Kasumi-1 (cell line): ENCODE results near the gene LAMB4.

Experiments used
- DNase-seq, 2 experiments: peaks; one replicate each; lab custom pipeline; 2025; lab: John Stamatoyannopoulos, UW

The LAMB4 gene

DNA sequence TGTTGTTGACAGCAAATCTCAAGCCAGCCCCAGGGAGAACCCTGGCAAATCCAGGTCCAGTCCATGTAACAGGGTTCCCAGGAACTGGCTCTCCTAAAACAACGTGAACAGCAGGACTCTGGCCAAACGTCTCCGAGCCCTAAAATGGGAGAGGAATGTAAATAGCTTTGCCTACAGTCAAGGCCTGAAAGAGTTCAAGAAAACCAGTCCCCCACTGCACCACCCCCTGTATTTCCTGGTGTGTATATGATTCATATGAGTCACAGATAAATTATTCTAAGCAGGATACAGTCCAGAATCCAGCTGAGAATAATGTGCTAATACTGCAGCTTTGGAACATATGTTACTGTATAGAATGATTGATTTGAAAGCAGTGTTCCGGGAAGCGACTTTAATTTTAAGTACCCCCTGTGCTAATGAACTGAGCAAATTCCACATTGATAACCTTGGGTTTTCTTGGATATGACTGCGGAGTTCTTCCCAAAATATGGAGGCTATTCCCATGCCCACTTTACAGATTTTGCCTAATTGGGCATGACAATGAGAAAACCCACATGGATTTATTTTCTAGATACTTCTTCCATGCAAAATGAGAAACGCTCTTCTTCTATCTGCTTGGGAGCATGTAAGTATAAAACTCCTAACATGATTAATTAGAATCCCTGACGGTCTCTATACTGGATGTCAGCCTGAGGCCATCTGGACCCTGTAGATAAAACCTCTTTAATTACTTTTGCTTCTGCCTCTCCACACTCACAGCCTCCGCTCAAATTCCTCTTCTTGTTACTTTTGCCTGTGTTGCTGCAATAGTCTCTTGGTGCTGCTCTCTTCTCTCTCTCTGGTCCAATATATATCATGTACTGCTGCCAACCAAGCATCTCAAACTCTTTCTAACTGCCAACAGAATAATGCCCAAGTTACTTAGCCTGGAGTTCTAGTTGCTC lies 50.2 kb downstream of the LAMB4 start:
- DNase-seq: no peak

DNA sequence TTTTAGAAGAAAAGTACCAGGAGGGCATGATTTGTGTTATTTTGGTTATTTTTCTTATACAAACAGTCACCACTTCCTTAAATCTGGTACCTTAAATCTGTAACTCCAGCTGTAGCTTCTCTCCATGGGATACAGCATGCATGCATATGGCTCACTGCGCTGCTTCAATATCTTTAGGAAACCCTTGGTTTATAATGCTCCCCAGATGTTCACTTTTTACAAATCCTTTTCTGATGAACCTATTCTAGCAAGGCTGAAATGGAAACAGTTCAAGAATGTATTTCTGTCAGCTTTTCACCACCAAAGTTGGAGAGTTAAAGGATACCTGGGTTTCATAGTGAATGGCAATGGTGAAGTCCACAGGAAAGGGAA lies 50.9 kb downstream of the LAMB4 start:
- no peak for DNase-seq

- no peak for DNase-seq
Measured at GRCh38 chr7:108078691-108079090, 51.5 kb downstream of the LAMB4 start.

- DNase-seq: no peak
Measured at GRCh38 chr7:108078211-108078673, 51.9 kb downstream of the LAMB4 start.

- DNase-seq: no peak
Measured at GRCh38 chr7:108077709-108078108, 52.5 kb downstream of the LAMB4 start.

- DNase-seq: no peak
Measured at GRCh38 chr7:108076156-108076555, 54.0 kb downstream of the LAMB4 start.

- no peak for DNase-seq
Measured at GRCh38 chr7:108073305-108074070, 56.7 kb downstream of the LAMB4 start.

DNA sequence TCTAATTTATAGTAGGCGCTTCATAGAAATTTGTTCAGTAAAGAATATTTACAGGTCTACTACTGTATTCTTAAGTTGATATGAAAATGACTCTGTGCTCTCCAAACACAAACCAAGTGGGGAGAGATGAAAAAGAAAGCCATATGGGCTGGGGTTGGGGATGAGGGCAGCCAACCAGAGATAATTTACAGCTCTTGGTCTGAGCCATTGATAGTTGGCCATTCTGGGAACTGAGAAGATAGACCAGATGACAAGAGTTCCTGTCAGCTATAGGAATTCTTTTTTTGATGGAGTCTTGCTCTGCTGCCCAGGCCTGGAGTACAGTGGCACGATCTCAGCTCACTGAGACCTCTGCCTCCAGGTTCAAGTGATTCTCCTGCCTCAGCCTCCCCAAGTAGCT lies 57.4 kb downstream of the LAMB4 start:
- no peak for DNase-seq

DNA sequence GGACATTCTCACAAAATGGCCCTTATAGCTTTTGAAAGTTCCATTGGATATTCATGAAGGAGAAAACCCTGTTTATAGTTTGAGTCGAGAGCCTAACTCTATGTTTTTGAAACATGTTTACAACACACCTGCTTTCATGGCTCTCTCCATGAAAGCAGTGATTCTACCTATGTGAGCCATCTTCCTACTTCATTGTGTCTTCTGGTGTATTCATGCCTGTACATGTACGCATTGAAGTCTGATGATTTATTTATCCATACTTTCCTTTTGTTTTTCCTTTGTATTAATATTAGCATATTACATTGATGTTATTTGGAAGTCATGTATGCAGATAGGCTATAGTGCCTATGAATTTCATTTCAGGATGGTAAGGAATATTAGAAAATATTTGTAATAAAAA lies 58.0 kb downstream of the LAMB4 start:
- DNase-seq: no peak

DNA sequence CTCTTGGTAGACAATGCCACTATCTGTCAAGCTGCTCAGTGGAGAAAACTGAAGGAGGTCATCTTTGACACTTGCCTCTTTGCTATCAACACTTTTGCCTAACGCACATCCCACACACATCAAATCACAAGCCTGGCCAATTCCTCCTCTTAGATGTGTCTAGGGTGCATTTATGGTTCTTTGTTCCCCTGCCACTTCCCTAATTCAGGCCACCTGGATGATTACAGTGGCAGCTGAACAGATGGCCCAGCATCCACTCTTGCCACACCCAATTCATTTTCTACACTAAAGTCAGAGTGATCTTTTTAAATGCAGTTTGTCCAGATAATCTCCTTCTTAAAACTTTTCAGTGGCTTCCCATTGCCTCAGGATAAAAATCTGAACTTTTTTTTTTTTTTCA lies 58.6 kb downstream of the LAMB4 start:
- no peak for DNase-seq

- no peak for DNase-seq
Measured at GRCh38 chr7:108069646-108070045, 60.5 kb downstream of the LAMB4 start.

- no peak for DNase-seq
Measured at GRCh38 chr7:108067844-108068243, 62.3 kb downstream of the LAMB4 start.

GRCh38 chr7:108066486-108066885 lies 63.7 kb downstream of the LAMB4 start:
- DNase-seq: no peak

GRCh38 chr7:108063520-108063933 lies 66.6 kb downstream of the LAMB4 start:
- DNase-seq: no peak

- no peak for DNase-seq
Measured at GRCh38 chr7:108062250-108063014, 67.7 kb downstream of the LAMB4 start.

- DNase-seq: no peak
Measured at GRCh38 chr7:108059526-108059925, 70.6 kb downstream of the LAMB4 start.

GRCh38 chr7:108057951-108058481 lies 72.1 kb downstream of the LAMB4 start:
- DNase-seq: no peak

GRCh38 chr7:108055611-108056021 lies 74.5 kb downstream of the LAMB4 start:
- no peak for DNase-seq

- DNase-seq: no peak
Measured at GRCh38 chr7:108054537-108054936, 75.6 kb downstream of the LAMB4 start.

DNA sequence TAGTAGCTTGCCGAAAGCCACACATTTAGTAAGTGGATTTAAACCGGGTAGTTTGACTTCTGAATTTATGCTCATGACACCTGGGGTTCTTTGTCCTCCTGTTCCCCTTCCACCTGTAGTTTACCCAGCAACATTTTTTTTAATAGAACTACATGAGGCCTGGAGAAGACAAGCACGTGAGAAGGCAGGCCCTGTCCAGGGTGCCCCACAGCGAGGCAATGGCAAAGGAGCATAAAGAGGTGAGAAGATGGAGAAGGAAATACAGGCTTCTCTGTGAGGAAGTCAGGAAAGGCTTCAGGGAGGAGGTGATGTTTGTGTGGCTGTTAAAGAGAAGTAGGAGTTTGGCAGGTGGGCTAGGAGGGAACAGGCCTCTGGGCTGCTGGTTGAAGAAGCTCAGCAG lies 76.9 kb downstream of the LAMB4 start:
- DNase-seq: no peak

- DNase-seq: no peak
Measured at GRCh38 chr7:108051454-108051853, 78.7 kb downstream of the LAMB4 start.

DNA sequence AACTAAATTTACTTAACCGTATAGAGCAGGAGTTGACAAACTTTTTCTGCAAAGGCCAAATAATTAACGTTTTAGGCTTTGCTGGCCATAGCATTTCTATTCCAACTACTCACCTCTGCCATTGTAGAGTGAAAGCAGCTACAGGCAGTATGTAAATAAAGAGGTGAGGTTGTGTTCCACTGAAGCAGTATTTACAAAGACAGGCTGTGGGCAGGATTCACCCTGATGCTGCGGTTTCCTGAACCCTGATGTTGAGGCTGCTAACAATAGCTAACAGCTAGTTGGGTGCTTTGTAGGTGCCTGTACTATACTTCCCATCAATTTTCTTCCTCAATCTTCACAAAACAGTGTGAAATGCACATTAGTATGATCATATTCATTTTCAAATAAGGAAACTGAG lies 80.2 kb downstream of the LAMB4 start:
- DNase-seq: no peak
